Skeletal muscle tissue (tissue), 4 donors: Measurements from ENCODE around the gene UNG. TPM values are rescaled to one million over a fixed set of nuclear protein-coding genes. Genes with fewer than 3 reads are reported as not detected.

Experiments
- H3K27ac ChIP-seq: one replicate; pipeline ENCODE4 v1.7.0; 2013; ENCODE audit warnings: mild to moderate bottlenecking, low read depth, low read length, inconsistent platforms
- H3K27me3 ChIP-seq, 3 donors: one replicate each; pipeline ENCODE4 v1.7.0; 2013; ENCODE audit warnings: low read length in 3 of 3; ENCODE audit not compliant: control insufficient read depth in 3 of 3, insufficient read depth in 3 of 3
- H3K36me3 ChIP-seq, 3 donors: one replicate each; pipeline ENCODE4 v1.7.0; 2013; ENCODE audit warnings: low read length in 3 of 3; ENCODE audit not compliant: control insufficient read depth in 3 of 3, insufficient read depth in 3 of 3
- H3K4me1 ChIP-seq, 3 donors: one replicate each; pipeline ENCODE4 v1.7.0; 2013; ENCODE audit warnings: low read length in 3 of 3, mild to moderate bottlenecking in 3 of 3; ENCODE audit not compliant: control insufficient read depth in 3 of 3, insufficient read depth in 3 of 3
- H3K4me3 ChIP-seq, 3 donors: one replicate each; pipeline ENCODE4 v1.7.0; 2013; ENCODE audit warnings: low read length in 3 of 3
- H3K9ac ChIP-seq, 3 donors: one replicate each; pipeline ENCODE4 v1.7.0; 2013; ENCODE audit warnings: low read length in 3 of 3, mild to moderate bottlenecking in 3 of 3, moderate library complexity in 2 of 3, low read depth in 1 of 3
- H3K9me3 ChIP-seq, 3 donors: one replicate each; pipeline ENCODE4 v1.7.0; 2013; ENCODE audit warnings: low read length in 3 of 3; ENCODE audit not compliant: control insufficient read depth in 3 of 3
- total RNA-seq: library from RNA; depleted of rRNA; stranded (reverse); fragments of >200 nt; gene quantifications from one replicate; pipeline ENCODE4 v1.2.3, GENCODE V29; 2014
- donor health status: Osteomylitis.

The UNG gene
- total RNA-seq, 1 donor from 2014 or later: 25.6 TPM

GRCh38 chr12:109147954-109148353, 50.6 kb downstream of the UNG start:
- peak overlapping the region; percentile 64 for H3K27ac ChIP-seq

GRCh38 chr12:109150124-109150640, 52.8 kb downstream of the UNG start:
- no peak overlapping the region for H3K9ac ChIP-seq
- no peaks in the 10 kb centered on the region for H3K9me3 ChIP-seq
- no peaks in the 10 kb centered on the region for H3K27me3 ChIP-seq
- H3K27ac ChIP-seq: no peak overlapping the region
- H3K36me3 ChIP-seq: peaks cover 0 to 4% (median 2%) of the 10 kb centered on the region in 3 donors
- H3K4me3 ChIP-seq: no peak overlapping the region
- H3K4me1 ChIP-seq: peaks cover 40 to 61% (median 46%) of the 10 kb centered on the region in 3 donors

More at GRCh38 chr12:109147954-109148353, 50.6 kb downstream of the UNG start:
- no peaks in the 10 kb centered on the region for H3K27me3 ChIP-seq
- peaks cover 0 to 4% (median 2%) of the 10 kb centered on the region in 3 donors for H3K36me3 ChIP-seq
- peak overlapping the region in 2 of 3 donors; percentile 2 to 33 for H3K4me3 ChIP-seq
- no peaks in the 10 kb centered on the region for H3K9me3 ChIP-seq
- peak overlapping the region; percentile 26 to 48 (median 34) for H3K9ac ChIP-seq
- H3K4me1 ChIP-seq: peaks cover 31 to 53% (median 37%) of the 10 kb centered on the region in 3 donors

- Histone ChIP-seq H3K4me1 (peaks cover 42 to 64% (median 49%) of the 10 kb centered on the region in 3 donors), H3K4me3 (no peak overlapping the region), H3K27ac (no peak overlapping the region)
These were observed 54.1 kb downstream of the UNG start for GRCh38 chr12:109151457-109151856.

GRCh38 chr12:109153821-109154441, 56.5 kb downstream of the UNG start:
- Histone ChIP-seq H3K4me3 (peak overlapping the region; percentile 61 to 74 (median 72)), H3K27ac (peak overlapping the region; percentile 57), H3K36me3 (peaks cover 0 to 3% (median 0%) of the 10 kb centered on the region in 3 donors), H3K4me1 (peaks cover 39 to 55% (median 43%) of the 10 kb centered on the region in 3 donors), H3K27me3 (no peaks in the 10 kb centered on the region), H3K9me3 (no peaks in the 10 kb centered on the region), H3K9ac (peak overlapping the region; percentile 70 to 81 (median 78))

More at GRCh38 chr12:109151457-109151856, 54.1 kb downstream of the UNG start:
- Histone ChIP-seq H3K9ac (no peak overlapping the region), H3K36me3 (peaks cover 0 to 4% (median 0%) of the 10 kb centered on the region in 3 donors), H3K27me3 (no peaks in the 10 kb centered on the region), H3K9me3 (no peaks in the 10 kb centered on the region)

GRCh38 chr12:109154451-109155438, 57.3 kb downstream of the UNG start:
- peak overlapping the region; percentile 81 to 87 (median 85) for H3K4me3 ChIP-seq
- peak overlapping the region; percentile 70 to 86 (median 81) for H3K9ac ChIP-seq
- no peaks in the 10 kb centered on the region for H3K36me3 ChIP-seq
- no peaks in the 10 kb centered on the region for H3K27me3 ChIP-seq
- no peaks in the 10 kb centered on the region for H3K9me3 ChIP-seq
- peak overlapping the region; percentile 72 for H3K27ac ChIP-seq
- peaks cover 35 to 57% (median 44%) of the 10 kb centered on the region in 3 donors for H3K4me1 ChIP-seq

GRCh38 chr12:109156036-109156435, 58.6 kb downstream of the UNG start:
- Histone ChIP-seq H3K9ac (no peak overlapping the region), H3K27ac (no peak overlapping the region), H3K36me3 (no peaks in the 10 kb centered on the region), H3K4me3 (no peak overlapping the region), H3K27me3 (no peaks in the 10 kb centered on the region), H3K4me1 (peaks cover 45 to 60% (median 54%) of the 10 kb centered on the region in 3 donors), H3K9me3 (no peaks in the 10 kb centered on the region)

GRCh38 chr12:109156586-109156985, 59.2 kb downstream of the UNG start:
- no peak overlapping the region for H3K27ac ChIP-seq
- no peak overlapping the region for H3K4me3 ChIP-seq
- H3K36me3 ChIP-seq: no peaks in the 10 kb centered on the region
- H3K9me3 ChIP-seq: no peaks in the 10 kb centered on the region
- no peaks in the 10 kb centered on the region for H3K27me3 ChIP-seq
- peaks cover 47 to 61% (median 56%) of the 10 kb centered on the region in 3 donors for H3K4me1 ChIP-seq
- H3K9ac ChIP-seq: no peak overlapping the region

- H3K36me3 ChIP-seq: no peaks in the 10 kb centered on the region
- H3K27ac ChIP-seq: peak overlapping the region; percentile 62
- H3K27me3 ChIP-seq: no peaks in the 10 kb centered on the region
- no peaks in the 10 kb centered on the region for H3K9me3 ChIP-seq
- peak overlapping the region in 1 of 3 donors; percentile 20 for H3K9ac ChIP-seq
- peaks cover 47 to 66% (median 61%) of the 10 kb centered on the region in 3 donors for H3K4me1 ChIP-seq
- peak overlapping the region in 1 of 3 donors; percentile 36 for H3K4me3 ChIP-seq
These were observed 60.6 kb downstream of the UNG start for GRCh38 chr12:109157986-109158385.

- Histone ChIP-seq H3K4me1 (peaks cover 35 to 48% (median 48%) of the 10 kb centered on the region in 3 donors), H3K27me3 (no peaks in the 10 kb centered on the region), H3K4me3 (peak overlapping the region in 2 of 3 donors; percentile 5 to 31), H3K36me3 (peaks cover 0 to 9% (median 5%) of the 10 kb centered on the region in 3 donors), H3K9ac (peak overlapping the region in 2 of 3 donors; percentile 10 to 54), H3K9me3 (no peaks in the 10 kb centered on the region), H3K27ac (peak overlapping the region; percentile 33)
These were observed 63.0 kb downstream of the UNG start for GRCh38 chr12:109160433-109160832.
